Measurements from ENCODE around the gene NKD2.
"Not testable (repeated sequence)": the region's sequence is repeated elsewhere in the genome, so short reads cannot be mapped to it uniquely, and the experiment has no call there.

NKD2 gene

GRCh38 chr5:1008451-1009358 lies at the start of gene NKD2:
Gene NKD2 (plus strand): TSS chr5:1008802. CDS start chr5:1009058, 256 bp downstream.
- DNase-seq = peak in 1 of 56 donors; percentile 46

GRCh38 chr5:959581-960531 lies 48.7 kb upstream of the NKD2 start:
- no peak for DNase-seq

GRCh38 chr5:960551-960950 lies 48.1 kb upstream of the NKD2 start:
- no peak for DNase-seq

GRCh38 chr5:961002-961710 lies 47.4 kb upstream of the NKD2 start:
- DNase-seq = no peak

- DNase-seq = no peak
Measured at GRCh38 chr5:961711-962240, 46.8 kb upstream of the NKD2 start.

- no peak for DNase-seq
Measured at GRCh38 chr5:962386-962785, 46.2 kb upstream of the NKD2 start.

- DNase-seq = no peak
Measured at GRCh38 chr5:962801-963200, 45.8 kb upstream of the NKD2 start.

GRCh38 chr5:963310-963672 lies 45.3 kb upstream of the NKD2 start:
- no peak for DNase-seq

- DNase-seq = no peak
Measured at GRCh38 chr5:963673-964531, 44.7 kb upstream of the NKD2 start.

GRCh38 chr5:964821-965220 lies 43.8 kb upstream of the NKD2 start:
- no peak for DNase-seq

GRCh38 chr5:965604-966344 lies 42.8 kb upstream of the NKD2 start:
- DNase-seq = no peak

- DNase-seq = no peak
Measured at GRCh38 chr5:966345-966710, 42.3 kb upstream of the NKD2 start.

- no peak for DNase-seq
Measured at GRCh38 chr5:966941-967340, 41.7 kb upstream of the NKD2 start.

GRCh38 chr5:968881-969280 lies 39.7 kb upstream of the NKD2 start:
- no peak for DNase-seq

GRCh38 chr5:969408-969839 lies 39.2 kb upstream of the NKD2 start:
- no peak for DNase-seq

- not testable (repeated sequence) for DNase-seq
Measured at GRCh38 chr5:972575-972974, 36.0 kb upstream of the NKD2 start.

GRCh38 chr5:976849-977751 lies 31.5 kb upstream of the NKD2 start:
- DNase-seq = no peak

GRCh38 chr5:978054-978453 lies 30.5 kb upstream of the NKD2 start:
- no peak for DNase-seq

All from nucleus accumbens (tissue), 56 donors.